H9 (cell line): ENCODE data around the gene SEMA3F. TPM values are rescaled to one million over a fixed set of nuclear protein-coding genes. Genes with fewer than 3 reads are reported as not detected.

Source experiments
- DNase-seq: peaks from one replicate; pipeline ENCODE4 v3.0.0-alpha.2; 2017
- H2AFZ ChIP-seq: one replicate; pipeline ENCODE4 v1.6.1; 2013; ENCODE audit warnings: mild to moderate bottlenecking, low read length, control low read depth, moderate library complexity
- H2AK5ac ChIP-seq: 2 replicates; pipeline ENCODE4 v1.6.1; 2013; ENCODE audit warnings: low read length, control low read depth, mixed read lengths; ENCODE audit not compliant: insufficient read length
- H2BK120ac ChIP-seq: one replicate; pipeline ENCODE4 v1.6.1; 2013; ENCODE audit warnings: low read depth, mild to moderate bottlenecking, low read length, control low read depth, inconsistent platforms; ENCODE audit not compliant: poor library complexity, severe bottlenecking
- H2BK12ac ChIP-seq: 2 replicates; pipeline ENCODE4 v1.6.1; 2013; ENCODE audit warnings: low read length, control low read depth, mixed read lengths, low read depth; ENCODE audit not compliant: insufficient read length
- H2BK15ac ChIP-seq: 2 replicates; pipeline ENCODE4 v1.6.1; 2013; ENCODE audit warnings: low read depth, low read length, control low read depth
- H2BK20ac ChIP-seq: one replicate; pipeline ENCODE4 v1.6.1; 2013; ENCODE audit warnings: low read depth, mild to moderate bottlenecking, low read length, control low read depth, inconsistent platforms; ENCODE audit not compliant: poor library complexity, severe bottlenecking
- H2BK5ac ChIP-seq: 2 replicates; pipeline ENCODE4 v1.6.1; 2013; ENCODE audit warnings: low read length, control low read depth, mixed read lengths; ENCODE audit not compliant: insufficient read length
- H3K14ac ChIP-seq: 2 replicates; pipeline ENCODE4 v1.6.1; 2013; ENCODE audit warnings: low read length, control low read depth; ENCODE audit not compliant: insufficient read depth
- H3K18ac ChIP-seq: 2 replicates; pipeline ENCODE4 v1.6.1; 2013; ENCODE audit warnings: low read depth, mild to moderate bottlenecking, mixed read lengths, low read length, control low read depth; ENCODE audit not compliant: insufficient read length
- H3K23ac ChIP-seq: 2 replicates; pipeline ENCODE4 v1.6.1; 2013; ENCODE audit warnings: low read length, control low read depth, mixed read lengths, low read depth; ENCODE audit not compliant: insufficient read length
- H3K23me2 ChIP-seq: 2 replicates; pipeline ENCODE4 v1.6.1; 2013; ENCODE audit warnings: low read depth, mild to moderate bottlenecking, mixed read lengths, low read length, control low read depth; ENCODE audit not compliant: insufficient read length, poor library complexity, severe bottlenecking
- H3K27ac ChIP-seq: 2 replicates; pipeline ENCODE4 v1.5.1; 2013; ENCODE audit warnings: low read length, control low read depth, mixed read lengths, low read depth; ENCODE audit not compliant: insufficient read length
- H3K27me3 ChIP-seq: 2 replicates; pipeline ENCODE4 v1.6.1; 2013; ENCODE audit warnings: low read length, control low read depth, inconsistent platforms; ENCODE audit not compliant: insufficient read depth
- H3K4ac ChIP-seq: 2 replicates; pipeline ENCODE4 v1.6.1; 2013; ENCODE audit warnings: low read depth, mild to moderate bottlenecking, control low read depth, inconsistent platforms, low read length, moderate library complexity
- H3K4me1 ChIP-seq: 2 replicates; pipeline ENCODE4 v1.6.1; 2013; ENCODE audit warnings: low read length, control low read depth, inconsistent platforms; ENCODE audit not compliant: insufficient read depth
- H3K4me2 ChIP-seq: 2 replicates; pipeline ENCODE4 v1.6.1; 2013; ENCODE audit warnings: low read length, control low read depth, mixed read lengths; ENCODE audit not compliant: insufficient read length, insufficient read depth
- H3K56ac ChIP-seq: 2 replicates; pipeline ENCODE4 v1.6.1; 2013; ENCODE audit warnings: low read depth, mild to moderate bottlenecking, mixed read lengths, low read length, control low read depth; ENCODE audit not compliant: insufficient read length
- H3K79me1 ChIP-seq: 2 replicates; pipeline ENCODE4 v1.6.1; 2013; ENCODE audit warnings: low read depth, mild to moderate bottlenecking, moderate library complexity, low read length, control low read depth, inconsistent platforms; ENCODE audit not compliant: insufficient read depth, poor library complexity, severe bottlenecking
- H3K79me2 ChIP-seq: 2 replicates; pipeline ENCODE4 v1.6.1; 2013; ENCODE audit warnings: low read length, control low read depth, inconsistent platforms; ENCODE audit not compliant: insufficient read depth
- H3K9ac ChIP-seq: 2 replicates; pipeline ENCODE4 v1.6.1; 2013; ENCODE audit warnings: low read length, control low read depth, mixed read lengths; ENCODE audit not compliant: insufficient read length; ENCODE audit errors: extremely low read depth
- H3K9me3 ChIP-seq: one replicate; pipeline ENCODE4 v1.6.1; 2013; ENCODE audit warnings: low read depth, low read length, inconsistent platforms; ENCODE audit not compliant: control insufficient read depth
- H3T11ph ChIP-seq: one replicate; pipeline ENCODE4 v1.6.1; 2013; ENCODE audit warnings: mild to moderate bottlenecking, low read length, control low read depth, inconsistent platforms
- H4K20me1 ChIP-seq: one replicate; pipeline ENCODE4 v1.6.1; 2013; ENCODE audit not compliant: control insufficient read depth, insufficient read length, insufficient read depth
- H4K5ac ChIP-seq: 2 replicates; pipeline ENCODE4 v1.6.1; 2013; ENCODE audit warnings: low read depth, mild to moderate bottlenecking, mixed read lengths, low read length, control low read depth; ENCODE audit not compliant: insufficient read length
- H4K8ac ChIP-seq: replicated peaks from 2 replicates; pipeline ENCODE4 v1.6.1; 2013; ENCODE audit warnings: low read length, control low read depth, mixed read lengths, low read depth; ENCODE audit not compliant: insufficient read length
- H4K91ac ChIP-seq: 2 replicates; pipeline ENCODE4 v1.6.1; 2013; ENCODE audit warnings: low read depth, mild to moderate bottlenecking, moderate library complexity, mixed read lengths, low read length, control low read depth; ENCODE audit not compliant: insufficient read length
- H3K27ac Mint-ChIP-seq, 3 experiments: 2 replicates in 2 of 3; 3 replicates in 1 of 3; pipeline ENCODE4 v1.8.0; 2020 to 2021; ENCODE audit warnings: mixed read lengths in 3 of 3, mild to moderate bottlenecking in 1 of 3, moderate library complexity in 1 of 3
- H3K27me3 Mint-ChIP-seq: 2 replicates; pipeline ENCODE4 v1.8.0; 2021; ENCODE audit warnings: low read depth, mild to moderate bottlenecking, moderate library complexity, mixed read lengths
- H3K36me3 Mint-ChIP-seq, 3 experiments: 2 replicates in 2 of 3; 3 replicates in 1 of 3; pipeline ENCODE4 v1.8.0; 2020 to 2021; ENCODE audit warnings: low read depth in 3 of 3, mixed read lengths in 3 of 3; ENCODE audit not compliant: insufficient read depth in 1 of 3
- H3K4me1 Mint-ChIP-seq, 2 experiments: 2 replicates each; pipeline ENCODE4 v1.8.0; 2020; ENCODE audit warnings: mixed read lengths in 2 of 2
- H3K4me3 Mint-ChIP-seq, 2 experiments: 2 replicates in 1 of 2; 3 replicates in 1 of 2; pipeline ENCODE4 v1.8.0; 2020 to 2021; ENCODE audit warnings: mild to moderate bottlenecking in 2 of 2, mixed read lengths in 2 of 2, moderate library complexity in 1 of 2
- H3K9me3 Mint-ChIP-seq, 2 experiments: 2 replicates in 1 of 2; 3 replicates in 1 of 2; pipeline ENCODE4 v1.8.0; 2020; ENCODE audit warnings: mild to moderate bottlenecking in 2 of 2, mixed read lengths in 2 of 2, moderate library complexity in 1 of 2
- WGBS: extraction: QIAGEN DNeasy Blood & Tissue Kit; methylation state at CpG from one replicate; pipeline ENCODE4 v1.1.7; 2013; ENCODE audit warnings: missing lambda C conversion rate, low lambda C conversion rate, mixed read lengths; ENCODE audit not compliant: insufficient read length; ENCODE audit errors: extremely low coverage; 5-methylcytosine and 5-hydroxymethylcytosine counted together
- total RNA-seq: library from RNA; stranded (reverse); gene quantifications from 2 replicates; pipeline ENCODE4 v1.2.1, GENCODE V29; 2021
- TF ChIP-seq, protein P1 (sequence below): fragments of 200-600 bp; sonication (generic); conservative IDR thresholded peaks from 3 replicates; pipeline ENCODE4 v1.8.0; 2021; ENCODE audit warnings: antibody characterized with exemption, mild to moderate bottlenecking

SEMA3F gene
- total RNA-seq, 1 experiment from 2014 or later, result 14.3 TPM

GRCh38 chr3:50212971-50213370, 57.8 kb downstream of the SEMA3F start:
- Histone ChIP-seq H4K8ac (no peak overlapping the region), H2AFZ (no peak overlapping the region), H3T11ph (no peak overlapping the region), H3K79me2 (no peaks in the 10 kb centered on the region), H2BK12ac (no peak overlapping the region), H2BK120ac (no peak overlapping the region), H3K18ac (no peak overlapping the region), H3K9ac (no peak overlapping the region), H4K20me1 (peaks cover 3% of the 10 kb centered on the region), H2BK5ac (no peak overlapping the region), H4K5ac (no peak overlapping the region), H3K4me2 (no peak overlapping the region), H3K4ac (no peak overlapping the region), H3K4me1 (no peaks in the 10 kb centered on the region), H3K27me3 (no peaks in the 10 kb centered on the region), H3K23ac (no peak overlapping the region), H3K14ac (no peak overlapping the region), H3K27ac (no peak overlapping the region), H2BK20ac (no peak overlapping the region), H2BK15ac (no peak overlapping the region), H4K91ac (no peak overlapping the region), H2AK5ac (no peak overlapping the region), H3K23me2 (no peaks in the 10 kb centered on the region), H3K79me1 (no peaks in the 10 kb centered on the region), H3K9me3 (no peaks in the 10 kb centered on the region), H3K56ac (no peak overlapping the region)
- Mint-ChIP-seq H3K4me3 (no peak overlapping the region), H3K9me3 (no peaks in the 10 kb centered on the region; a peak in 1 of 5 replicates), H3K36me3 (no peaks in the 10 kb centered on the region), H3K27me3 (peaks cover 8% of the 10 kb centered on the region), H3K27ac (no peak overlapping the region), H3K4me1 (peaks cover 25 to 28% of the 10 kb centered on the region in 2 experiments)
- WGBS, result no CpG with 5 or more reads among the region's 3 CpGs
- no peak for DNase-seq
- TF ChIP-seq, protein P1, sequence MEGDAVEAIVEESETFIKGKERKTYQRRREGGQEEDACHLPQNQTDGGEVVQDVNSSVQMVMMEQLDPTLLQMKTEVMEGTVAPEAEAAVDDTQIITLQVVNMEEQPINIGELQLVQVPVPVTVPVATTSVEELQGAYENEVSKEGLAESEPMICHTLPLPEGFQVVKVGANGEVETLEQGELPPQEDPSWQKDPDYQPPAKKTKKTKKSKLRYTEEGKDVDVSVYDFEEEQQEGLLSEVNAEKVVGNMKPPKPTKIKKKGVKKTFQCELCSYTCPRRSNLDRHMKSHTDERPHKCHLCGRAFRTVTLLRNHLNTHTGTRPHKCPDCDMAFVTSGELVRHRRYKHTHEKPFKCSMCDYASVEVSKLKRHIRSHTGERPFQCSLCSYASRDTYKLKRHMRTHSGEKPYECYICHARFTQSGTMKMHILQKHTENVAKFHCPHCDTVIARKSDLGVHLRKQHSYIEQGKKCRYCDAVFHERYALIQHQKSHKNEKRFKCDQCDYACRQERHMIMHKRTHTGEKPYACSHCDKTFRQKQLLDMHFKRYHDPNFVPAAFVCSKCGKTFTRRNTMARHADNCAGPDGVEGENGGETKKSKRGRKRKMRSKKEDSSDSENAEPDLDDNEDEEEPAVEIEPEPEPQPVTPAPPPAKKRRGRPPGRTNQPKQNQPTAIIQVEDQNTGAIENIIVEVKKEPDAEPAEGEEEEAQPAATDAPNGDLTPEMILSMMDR, result no peak
